ENCODE results near the gene CBX8. TPM values are rescaled to one million over a fixed set of nuclear protein-coding genes. Genes with fewer than 3 reads are reported as not detected.

CBX8 gene
- total RNA-seq, 1 experiment from 2014 or later = 2.0 TPM

DNA sequence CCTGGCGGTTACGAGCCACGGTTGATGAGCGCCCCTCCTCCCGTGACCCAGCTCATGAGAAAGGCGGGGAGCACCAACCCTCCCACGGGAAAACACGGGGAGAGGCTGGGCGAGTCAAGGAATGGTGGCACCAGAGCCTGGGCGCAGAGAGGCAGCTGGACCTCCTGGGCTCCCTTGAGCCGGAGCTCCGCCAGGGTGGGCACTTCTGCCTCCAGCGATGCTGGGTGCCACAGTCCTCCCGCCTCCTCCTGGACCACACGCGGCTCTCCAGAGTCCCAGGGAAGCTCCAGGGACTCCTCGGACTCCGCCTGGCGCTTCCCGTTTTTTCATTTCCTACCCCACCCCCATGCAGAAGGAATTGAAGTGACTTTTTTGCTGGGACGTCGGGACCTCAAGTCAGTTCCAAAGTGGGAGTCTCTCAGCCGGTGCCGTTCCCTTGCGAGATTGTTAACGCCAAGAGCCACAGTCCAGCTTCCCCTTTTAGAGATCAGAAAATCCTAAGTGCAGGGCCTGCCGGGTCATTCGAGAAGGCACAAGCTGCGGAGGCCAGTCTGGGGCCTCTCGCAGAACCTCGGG lies 6.6 kb upstream of the CBX8 start:
- Mint-ChIP-seq H3K9me3 (no peaks in the 10 kb centered on the region), H3K4me3 (peak overlapping the region; percentile 48), H3K36me3 (no peaks in the 10 kb centered on the region), H3K27ac (no peak overlapping the region), H3K27me3 (ENCODE audit: low read depth) (peaks cover 100% of the 10 kb centered on the region), H3K4me1 (peaks cover 60% of the 10 kb centered on the region)
- ChIA-PET POLR2A (interaction anchor here (0.9 to 2.9 kb wide), 3 partner anchors 14 to 36 kb away, joined by 3 to 11 read pairs (median 3); partner anchors contain the start of gene CBX4), CTCF (interaction anchor here (0.9 to 20.8 kb wide), 7 partner anchors 14 to 167 kb away, joined by 4 to 464 read pairs (median 15); partner anchors contain the start of gene CBX4)
- TF ChIP-seq, protein P1, sequence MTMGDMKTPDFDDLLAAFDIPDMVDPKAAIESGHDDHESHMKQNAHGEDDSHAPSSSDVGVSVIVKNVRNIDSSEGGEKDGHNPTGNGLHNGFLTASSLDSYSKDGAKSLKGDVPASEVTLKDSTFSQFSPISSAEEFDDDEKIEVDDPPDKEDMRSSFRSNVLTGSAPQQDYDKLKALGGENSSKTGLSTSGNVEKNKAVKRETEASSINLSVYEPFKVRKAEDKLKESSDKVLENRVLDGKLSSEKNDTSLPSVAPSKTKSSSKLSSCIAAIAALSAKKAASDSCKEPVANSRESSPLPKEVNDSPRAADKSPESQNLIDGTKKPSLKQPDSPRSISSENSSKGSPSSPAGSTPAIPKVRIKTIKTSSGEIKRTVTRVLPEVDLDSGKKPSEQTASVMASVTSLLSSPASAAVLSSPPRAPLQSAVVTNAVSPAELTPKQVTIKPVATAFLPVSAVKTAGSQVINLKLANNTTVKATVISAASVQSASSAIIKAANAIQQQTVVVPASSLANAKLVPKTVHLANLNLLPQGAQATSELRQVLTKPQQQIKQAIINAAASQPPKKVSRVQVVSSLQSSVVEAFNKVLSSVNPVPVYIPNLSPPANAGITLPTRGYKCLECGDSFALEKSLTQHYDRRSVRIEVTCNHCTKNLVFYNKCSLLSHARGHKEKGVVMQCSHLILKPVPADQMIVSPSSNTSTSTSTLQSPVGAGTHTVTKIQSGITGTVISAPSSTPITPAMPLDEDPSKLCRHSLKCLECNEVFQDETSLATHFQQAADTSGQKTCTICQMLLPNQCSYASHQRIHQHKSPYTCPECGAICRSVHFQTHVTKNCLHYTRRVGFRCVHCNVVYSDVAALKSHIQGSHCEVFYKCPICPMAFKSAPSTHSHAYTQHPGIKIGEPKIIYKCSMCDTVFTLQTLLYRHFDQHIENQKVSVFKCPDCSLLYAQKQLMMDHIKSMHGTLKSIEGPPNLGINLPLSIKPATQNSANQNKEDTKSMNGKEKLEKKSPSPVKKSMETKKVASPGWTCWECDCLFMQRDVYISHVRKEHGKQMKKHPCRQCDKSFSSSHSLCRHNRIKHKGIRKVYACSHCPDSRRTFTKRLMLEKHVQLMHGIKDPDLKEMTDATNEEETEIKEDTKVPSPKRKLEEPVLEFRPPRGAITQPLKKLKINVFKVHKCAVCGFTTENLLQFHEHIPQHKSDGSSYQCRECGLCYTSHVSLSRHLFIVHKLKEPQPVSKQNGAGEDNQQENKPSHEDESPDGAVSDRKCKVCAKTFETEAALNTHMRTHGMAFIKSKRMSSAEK (CRISPR knock-in tag; IDR thresholded peaks at IDR 0.05; ENCODE audit: borderline replicate concordance) = no peak
- TF ChIP-seq, protein P2, sequence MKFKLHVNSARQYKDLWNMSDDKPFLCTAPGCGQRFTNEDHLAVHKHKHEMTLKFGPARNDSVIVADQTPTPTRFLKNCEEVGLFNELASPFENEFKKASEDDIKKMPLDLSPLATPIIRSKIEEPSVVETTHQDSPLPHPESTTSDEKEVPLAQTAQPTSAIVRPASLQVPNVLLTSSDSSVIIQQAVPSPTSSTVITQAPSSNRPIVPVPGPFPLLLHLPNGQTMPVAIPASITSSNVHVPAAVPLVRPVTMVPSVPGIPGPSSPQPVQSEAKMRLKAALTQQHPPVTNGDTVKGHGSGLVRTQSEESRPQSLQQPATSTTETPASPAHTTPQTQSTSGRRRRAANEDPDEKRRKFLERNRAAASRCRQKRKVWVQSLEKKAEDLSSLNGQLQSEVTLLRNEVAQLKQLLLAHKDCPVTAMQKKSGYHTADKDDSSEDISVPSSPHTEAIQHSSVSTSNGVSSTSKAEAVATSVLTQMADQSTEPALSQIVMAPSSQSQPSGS (CRISPR knock-in tag; IDR thresholded peaks at IDR 0.05; ENCODE audit: borderline replicate concordance, low read depth) = no peak
- no peak for TF ChIP-seq ELF4 (CRISPR knock-in tag; IDR thresholded peaks at IDR 0.05; ENCODE audit: low read depth)
- no peak for TF ChIP-seq ZNF423 (CRISPR knock-in tag; IDR thresholded peaks at IDR 0.05)
- TF ChIP-seq ZNF138 (CRISPR knock-in tag; conservative IDR thresholded peaks at IDR 0.05) = no peak
- TF ChIP-seq ZNF219 (CRISPR knock-in tag; IDR thresholded peaks at IDR 0.05; ENCODE audit: borderline replicate concordance) = no peak
- no peak for TF ChIP-seq CREB1 (CRISPR knock-in tag; IDR thresholded peaks at IDR 0.05)
- TF ChIP-seq, protein P3, sequence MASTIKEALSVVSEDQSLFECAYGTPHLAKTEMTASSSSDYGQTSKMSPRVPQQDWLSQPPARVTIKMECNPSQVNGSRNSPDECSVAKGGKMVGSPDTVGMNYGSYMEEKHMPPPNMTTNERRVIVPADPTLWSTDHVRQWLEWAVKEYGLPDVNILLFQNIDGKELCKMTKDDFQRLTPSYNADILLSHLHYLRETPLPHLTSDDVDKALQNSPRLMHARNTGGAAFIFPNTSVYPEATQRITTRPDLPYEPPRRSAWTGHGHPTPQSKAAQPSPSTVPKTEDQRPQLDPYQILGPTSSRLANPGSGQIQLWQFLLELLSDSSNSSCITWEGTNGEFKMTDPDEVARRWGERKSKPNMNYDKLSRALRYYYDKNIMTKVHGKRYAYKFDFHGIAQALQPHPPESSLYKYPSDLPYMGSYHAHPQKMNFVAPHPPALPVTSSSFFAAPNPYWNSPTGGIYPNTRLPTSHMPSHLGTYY (CRISPR knock-in tag; IDR thresholded peaks at IDR 0.05) = no peak
- no peak for TF ChIP-seq FOXJ3 (CRISPR knock-in tag; IDR thresholded peaks at IDR 0.05; ENCODE audit: borderline replicate concordance)
- no peak for TF ChIP-seq RELA (CRISPR knock-in tag; IDR thresholded peaks at IDR 0.05; ENCODE audit: borderline replicate concordance)
- no peak for TF ChIP-seq NFE2L1 (CRISPR knock-in tag; IDR thresholded peaks at IDR 0.05)
- TF ChIP-seq HMGA2 (CRISPR knock-in tag; IDR thresholded peaks at IDR 0.05) = no peak
- TF ChIP-seq, protein P4, sequence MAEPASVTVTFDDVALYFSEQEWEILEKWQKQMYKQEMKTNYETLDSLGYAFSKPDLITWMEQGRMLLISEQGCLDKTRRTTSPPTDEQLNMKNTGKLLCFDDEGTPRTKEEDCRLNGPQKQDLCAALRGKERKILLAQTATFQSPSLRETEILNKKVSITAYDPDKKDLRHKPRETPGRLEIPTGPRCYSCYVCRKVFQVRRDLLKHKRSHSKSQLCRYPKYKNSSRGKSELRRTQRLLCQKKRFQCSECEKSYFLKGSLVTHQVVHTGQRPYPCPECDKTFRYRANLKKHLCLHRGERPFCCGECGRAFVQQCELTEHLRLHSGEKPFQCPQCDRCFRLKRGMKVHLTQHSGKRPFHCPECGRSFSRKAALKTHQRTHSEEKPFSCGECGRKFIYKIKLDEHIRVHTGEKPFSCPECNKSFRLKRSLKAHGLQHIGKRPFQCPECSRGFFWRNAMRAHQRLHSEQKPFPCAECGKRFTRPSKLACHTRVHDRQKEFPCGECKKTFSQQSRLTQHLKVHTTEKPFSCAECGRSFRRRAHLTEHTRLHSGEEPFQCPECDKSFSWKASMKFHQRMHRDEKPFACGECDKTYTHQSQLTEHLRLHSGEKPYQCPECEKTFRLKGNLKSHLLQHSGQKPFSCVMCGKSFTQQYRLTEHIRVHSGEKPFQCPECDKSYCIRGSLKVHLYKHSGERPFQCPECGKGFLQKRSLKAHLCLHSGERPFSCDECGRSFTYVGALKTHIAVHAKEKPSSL (CRISPR knock-in tag; conservative IDR thresholded peaks at IDR 0.05) = no peak
- TF ChIP-seq SMAD3 (CRISPR knock-in tag; IDR thresholded peaks at IDR 0.05; ENCODE audit: borderline replicate concordance) = no peak
- TF ChIP-seq ZNF671 (CRISPR knock-in tag; IDR thresholded peaks at IDR 0.05) = no peak
- TF ChIP-seq, protein P5, sequence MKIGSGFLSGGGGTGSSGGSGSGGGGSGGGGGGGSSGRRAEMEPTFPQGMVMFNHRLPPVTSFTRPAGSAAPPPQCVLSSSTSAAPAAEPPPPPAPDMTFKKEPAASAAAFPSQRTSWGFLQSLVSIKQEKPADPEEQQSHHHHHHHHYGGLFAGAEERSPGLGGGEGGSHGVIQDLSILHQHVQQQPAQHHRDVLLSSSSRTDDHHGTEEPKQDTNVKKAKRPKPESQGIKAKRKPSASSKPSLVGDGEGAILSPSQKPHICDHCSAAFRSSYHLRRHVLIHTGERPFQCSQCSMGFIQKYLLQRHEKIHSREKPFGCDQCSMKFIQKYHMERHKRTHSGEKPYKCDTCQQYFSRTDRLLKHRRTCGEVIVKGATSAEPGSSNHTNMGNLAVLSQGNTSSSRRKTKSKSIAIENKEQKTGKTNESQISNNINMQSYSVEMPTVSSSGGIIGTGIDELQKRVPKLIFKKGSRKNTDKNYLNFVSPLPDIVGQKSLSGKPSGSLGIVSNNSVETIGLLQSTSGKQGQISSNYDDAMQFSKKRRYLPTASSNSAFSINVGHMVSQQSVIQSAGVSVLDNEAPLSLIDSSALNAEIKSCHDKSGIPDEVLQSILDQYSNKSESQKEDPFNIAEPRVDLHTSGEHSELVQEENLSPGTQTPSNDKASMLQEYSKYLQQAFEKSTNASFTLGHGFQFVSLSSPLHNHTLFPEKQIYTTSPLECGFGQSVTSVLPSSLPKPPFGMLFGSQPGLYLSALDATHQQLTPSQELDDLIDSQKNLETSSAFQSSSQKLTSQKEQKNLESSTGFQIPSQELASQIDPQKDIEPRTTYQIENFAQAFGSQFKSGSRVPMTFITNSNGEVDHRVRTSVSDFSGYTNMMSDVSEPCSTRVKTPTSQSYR (CRISPR knock-in tag; IDR thresholded peaks at IDR 0.05) = no peak
- no peak for TF ChIP-seq TCF7 (CRISPR knock-in tag; IDR thresholded peaks at IDR 0.05; ENCODE audit: low read depth)
- TF ChIP-seq ZNF317 (CRISPR knock-in tag; IDR thresholded peaks at IDR 0.05; ENCODE audit: borderline replicate concordance, low read depth) = no peak
- no peak for TF ChIP-seq NR1H2 (CRISPR knock-in tag; IDR thresholded peaks at IDR 0.05)
- TF ChIP-seq, protein P6, sequence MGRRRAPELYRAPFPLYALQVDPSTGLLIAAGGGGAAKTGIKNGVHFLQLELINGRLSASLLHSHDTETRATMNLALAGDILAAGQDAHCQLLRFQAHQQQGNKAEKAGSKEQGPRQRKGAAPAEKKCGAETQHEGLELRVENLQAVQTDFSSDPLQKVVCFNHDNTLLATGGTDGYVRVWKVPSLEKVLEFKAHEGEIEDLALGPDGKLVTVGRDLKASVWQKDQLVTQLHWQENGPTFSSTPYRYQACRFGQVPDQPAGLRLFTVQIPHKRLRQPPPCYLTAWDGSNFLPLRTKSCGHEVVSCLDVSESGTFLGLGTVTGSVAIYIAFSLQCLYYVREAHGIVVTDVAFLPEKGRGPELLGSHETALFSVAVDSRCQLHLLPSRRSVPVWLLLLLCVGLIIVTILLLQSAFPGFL (CRISPR knock-in tag; IDR thresholded peaks at IDR 0.05; ENCODE audit: borderline replicate concordance) = no peak
- ATAC-seq (no peak), DNase-seq (ENCODE audit: low spot score) (no peak)

All from WTC11 (cell line).